ENCODE results near the gene KL.

The KL gene

GRCh38 chr13:33090755-33091414 lies 74.7 kb downstream of the KL start:
- Mint-ChIP-seq H3K9me3 (peaks cover 19% of the 10 kb centered on the region), H3K4me1 (ENCODE audit: low read depth) (peaks cover 10% of the 10 kb centered on the region), H3K4me3 (no peak overlapping the region), H3K36me3 (ENCODE audit: low read depth) (no peaks in the 10 kb centered on the region), H3K27ac (no peak overlapping the region), H3K27me3 (peaks cover 8% of the 10 kb centered on the region)
- intact Hi-C loops (cut with micrococcal nuclease): no loop called here

GRCh38 chr13:33091415-33091774 lies 75.2 kb downstream of the KL start:
- no peaks in the 10 kb centered on the region for H3K36me3 Mint-ChIP-seq (ENCODE audit: low read depth)
- H3K27ac Mint-ChIP-seq: no peak overlapping the region
- H3K9me3 Mint-ChIP-seq: peaks cover 19% of the 10 kb centered on the region
- H3K4me3 Mint-ChIP-seq: no peak overlapping the region
- H3K4me1 Mint-ChIP-seq (ENCODE audit: low read depth): peaks cover 15% of the 10 kb centered on the region
- intact Hi-C loops (cut with micrococcal nuclease): no loop called here
- peaks cover 5% of the 10 kb centered on the region for H3K27me3 Mint-ChIP-seq

- Mint-ChIP-seq H3K27me3 (no peaks in the 10 kb centered on the region), H3K27ac (peak overlapping the region; percentile 42), H3K4me3 (no peak overlapping the region), H3K9me3 (peaks cover 19% of the 10 kb centered on the region), H3K4me1 (ENCODE audit: low read depth) (peaks cover 24% of the 10 kb centered on the region), H3K36me3 (ENCODE audit: low read depth) (no peaks in the 10 kb centered on the region)
- intact Hi-C loops (cut with micrococcal nuclease): no loop called here
Observed at GRCh38 chr13:33092073-33092987, 76.1 kb downstream of the KL start.

- Mint-ChIP-seq H3K9me3 (peaks cover 9% of the 10 kb centered on the region), H3K27ac (peak overlapping the region; percentile 14), H3K27me3 (no peaks in the 10 kb centered on the region), H3K4me1 (ENCODE audit: low read depth) (peaks cover 21% of the 10 kb centered on the region), H3K36me3 (ENCODE audit: low read depth) (no peaks in the 10 kb centered on the region), H3K4me3 (no peak overlapping the region)
- intact Hi-C loops (cut with micrococcal nuclease): no loop called here
Observed at GRCh38 chr13:33096886-33097605, 80.8 kb downstream of the KL start.

- Mint-ChIP-seq H3K36me3 (ENCODE audit: low read depth) (no peaks in the 10 kb centered on the region), H3K4me1 (ENCODE audit: low read depth) (peaks cover 20% of the 10 kb centered on the region), H3K4me3 (no peak overlapping the region), H3K9me3 (no peaks in the 10 kb centered on the region), H3K27me3 (no peaks in the 10 kb centered on the region), H3K27ac (no peak overlapping the region)
- intact Hi-C loops (cut with micrococcal nuclease): loop anchor here (10.0 kb wide), 1 partner anchor 105 kb away; no protein-coding TSS in a partner anchor
Observed at GRCh38 chr13:33099860-33100259, 83.6 kb downstream of the KL start.

- Mint-ChIP-seq H3K9me3 (no peaks in the 10 kb centered on the region), H3K4me1 (ENCODE audit: low read depth) (peaks cover 29% of the 10 kb centered on the region), H3K27me3 (no peaks in the 10 kb centered on the region), H3K36me3 (ENCODE audit: low read depth) (peaks cover 3% of the 10 kb centered on the region), H3K27ac (no peak overlapping the region), H3K4me3 (no peak overlapping the region)
- intact Hi-C loops (cut with micrococcal nuclease): loop anchor here (10.0 kb wide), 1 partner anchor 104 kb away; no protein-coding TSS in a partner anchor
Observed at GRCh38 chr13:33100886-33101285, 84.7 kb downstream of the KL start.

GRCh38 chr13:33101835-33102234 lies 85.6 kb downstream of the KL start:
- Mint-ChIP-seq H3K4me3 (no peak overlapping the region), H3K36me3 (ENCODE audit: low read depth) (peaks cover 11% of the 10 kb centered on the region), H3K27ac (no peak overlapping the region), H3K9me3 (no peaks in the 10 kb centered on the region), H3K27me3 (no peaks in the 10 kb centered on the region), H3K4me1 (ENCODE audit: low read depth) (peaks cover 29% of the 10 kb centered on the region)
- intact Hi-C loops (cut with micrococcal nuclease): loop anchor here (10.0 kb wide), 1 partner anchor 103 kb away; no protein-coding TSS in a partner anchor

GRCh38 chr13:33103457-33103856 lies 87.2 kb downstream of the KL start:
- H3K27ac Mint-ChIP-seq: no peak overlapping the region

GRCh38 chr13:33105387-33106005 lies 89.3 kb downstream of the KL start:
- H3K27me3 Mint-ChIP-seq: no peaks in the 10 kb centered on the region
- peaks cover 46% of the 10 kb centered on the region for H3K4me1 Mint-ChIP-seq (ENCODE audit: low read depth)
- H3K36me3 Mint-ChIP-seq (ENCODE audit: low read depth): peaks cover 29% of the 10 kb centered on the region
- intact Hi-C loops (cut with micrococcal nuclease): loop anchor here (10.0 kb wide), 1 partner anchor 99 kb away; no protein-coding TSS in a partner anchor
- H3K9me3 Mint-ChIP-seq: no peaks in the 10 kb centered on the region
- peak overlapping the region; percentile 87 for H3K27ac Mint-ChIP-seq
- no peak overlapping the region for H3K4me3 Mint-ChIP-seq

More at GRCh38 chr13:33103457-33103856, 87.2 kb downstream of the KL start:
- Mint-ChIP-seq H3K4me3 (no peak overlapping the region), H3K9me3 (no peaks in the 10 kb centered on the region), H3K36me3 (ENCODE audit: low read depth) (peaks cover 18% of the 10 kb centered on the region), H3K27me3 (no peaks in the 10 kb centered on the region), H3K4me1 (ENCODE audit: low read depth) (peaks cover 38% of the 10 kb centered on the region)
- intact Hi-C loops (cut with micrococcal nuclease): loop anchor here (10.0 kb wide), 1 partner anchor 101 kb away; no protein-coding TSS in a partner anchor

- H3K4me3 Mint-ChIP-seq: no peak overlapping the region
- no peaks in the 10 kb centered on the region for H3K9me3 Mint-ChIP-seq
- intact Hi-C loops (cut with micrococcal nuclease): loop anchor here (10.0 kb wide), 1 partner anchor 98 kb away; no protein-coding TSS in a partner anchor
- H3K4me1 Mint-ChIP-seq (ENCODE audit: low read depth): peaks cover 59% of the 10 kb centered on the region
- no peaks in the 10 kb centered on the region for H3K27me3 Mint-ChIP-seq
- H3K27ac Mint-ChIP-seq: peak overlapping the region; percentile 87
- H3K36me3 Mint-ChIP-seq (ENCODE audit: low read depth): peaks cover 32% of the 10 kb centered on the region
Observed at GRCh38 chr13:33106656-33107360, 90.6 kb downstream of the KL start.

- Mint-ChIP-seq H3K9me3 (no peaks in the 10 kb centered on the region), H3K27ac (no peak overlapping the region), H3K4me1 (ENCODE audit: low read depth) (peaks cover 65% of the 10 kb centered on the region), H3K4me3 (no peak overlapping the region), H3K27me3 (no peaks in the 10 kb centered on the region), H3K36me3 (ENCODE audit: low read depth) (peaks cover 34% of the 10 kb centered on the region)
- intact Hi-C loops (cut with micrococcal nuclease): loop anchor here (10.0 kb wide), 1 partner anchor 97 kb away; no protein-coding TSS in a partner anchor
Observed at GRCh38 chr13:33107361-33107760, 91.1 kb downstream of the KL start.

- H3K9me3 Mint-ChIP-seq: no peaks in the 10 kb centered on the region
- peaks cover 41% of the 10 kb centered on the region for H3K36me3 Mint-ChIP-seq (ENCODE audit: low read depth)
- H3K27me3 Mint-ChIP-seq: no peaks in the 10 kb centered on the region
- no peak overlapping the region for H3K4me3 Mint-ChIP-seq
- peaks cover 68% of the 10 kb centered on the region for H3K4me1 Mint-ChIP-seq (ENCODE audit: low read depth)
- intact Hi-C loops (cut with micrococcal nuclease): loop anchor here (10.0 kb wide), 1 partner anchor 96 kb away; no protein-coding TSS in a partner anchor
- H3K27ac Mint-ChIP-seq: peak overlapping the region; percentile 44
Observed at GRCh38 chr13:33108620-33109019, 92.4 kb downstream of the KL start.

- H3K36me3 Mint-ChIP-seq (ENCODE audit: low read depth): peaks cover 41% of the 10 kb centered on the region
- intact Hi-C loops (cut with micrococcal nuclease): loop anchor here (10.0 kb wide), 1 partner anchor 96 kb away; no protein-coding TSS in a partner anchor
- H3K27ac Mint-ChIP-seq: peak overlapping the region; percentile 46
- peaks cover 71% of the 10 kb centered on the region for H3K4me1 Mint-ChIP-seq (ENCODE audit: low read depth)
- no peak overlapping the region for H3K4me3 Mint-ChIP-seq
- no peaks in the 10 kb centered on the region for H3K27me3 Mint-ChIP-seq
- H3K9me3 Mint-ChIP-seq: no peaks in the 10 kb centered on the region
Observed at GRCh38 chr13:33109271-33109697, 93.1 kb downstream of the KL start.

Measured in dendritic cell treated with granulocyte-macrophage colony-stimulating factor and Interleukin-4, amounts not matched to agents 40 ng/mL and 50 ng/mL, for 4 days (primary cell).